Measurements from ENCODE around the gene MYLK.

MYLK gene

DNA sequence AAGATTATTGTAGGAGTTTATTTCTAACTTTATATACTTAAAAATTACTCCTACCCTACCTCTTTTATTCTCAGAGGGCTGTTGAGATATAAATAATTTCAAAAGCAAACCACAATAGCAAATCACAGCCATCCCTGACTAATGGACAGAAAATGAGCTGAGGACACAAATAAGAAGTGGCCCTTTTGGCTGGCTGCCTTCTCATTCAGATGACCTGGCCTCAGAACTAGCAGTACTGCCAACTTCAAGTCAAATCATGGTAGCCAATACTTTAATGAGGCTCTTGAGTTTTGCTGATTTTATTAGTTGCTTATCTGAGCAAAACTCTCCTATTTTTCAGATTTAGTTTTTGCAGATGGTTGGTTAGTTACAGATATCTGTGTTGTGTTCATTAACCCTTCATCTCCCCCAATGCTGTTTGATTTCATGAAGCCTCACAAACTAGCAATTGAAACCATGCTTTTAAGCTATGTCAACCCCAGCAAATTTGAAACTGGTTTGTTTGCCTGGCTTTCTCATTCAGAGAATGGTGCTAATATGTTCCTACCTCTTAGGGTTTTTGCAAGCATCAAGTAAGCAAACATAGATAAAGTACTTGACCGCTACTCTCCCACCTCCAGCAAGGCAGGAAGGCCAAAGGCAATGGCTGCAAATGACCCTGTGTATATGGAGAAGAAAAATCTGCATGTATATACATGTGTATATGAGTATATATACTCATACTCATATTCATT, 225.8 kb downstream of the MYLK start:
- TF ChIP-seq FOXP2 (optimal IDR thresholded peaks at IDR 0.05; ENCODE audit: borderline replicate concordance, extremely low read depth, extremely low read length, insufficient read depth) (no peak), SIN3A (IDR thresholded peaks at IDR 0.05; ENCODE audit: borderline replicate concordance, insufficient read depth, low read length) (no peak), POLR2AphosphoS5 (IDR thresholded peaks at IDR 0.05; ENCODE audit: low read depth, low read length) (no peak), TAF1 (IDR thresholded peaks at IDR 0.05; ENCODE audit: borderline replicate concordance, insufficient read depth, low read length) (no peak)
- TF ChIP-seq, protein P1, sequence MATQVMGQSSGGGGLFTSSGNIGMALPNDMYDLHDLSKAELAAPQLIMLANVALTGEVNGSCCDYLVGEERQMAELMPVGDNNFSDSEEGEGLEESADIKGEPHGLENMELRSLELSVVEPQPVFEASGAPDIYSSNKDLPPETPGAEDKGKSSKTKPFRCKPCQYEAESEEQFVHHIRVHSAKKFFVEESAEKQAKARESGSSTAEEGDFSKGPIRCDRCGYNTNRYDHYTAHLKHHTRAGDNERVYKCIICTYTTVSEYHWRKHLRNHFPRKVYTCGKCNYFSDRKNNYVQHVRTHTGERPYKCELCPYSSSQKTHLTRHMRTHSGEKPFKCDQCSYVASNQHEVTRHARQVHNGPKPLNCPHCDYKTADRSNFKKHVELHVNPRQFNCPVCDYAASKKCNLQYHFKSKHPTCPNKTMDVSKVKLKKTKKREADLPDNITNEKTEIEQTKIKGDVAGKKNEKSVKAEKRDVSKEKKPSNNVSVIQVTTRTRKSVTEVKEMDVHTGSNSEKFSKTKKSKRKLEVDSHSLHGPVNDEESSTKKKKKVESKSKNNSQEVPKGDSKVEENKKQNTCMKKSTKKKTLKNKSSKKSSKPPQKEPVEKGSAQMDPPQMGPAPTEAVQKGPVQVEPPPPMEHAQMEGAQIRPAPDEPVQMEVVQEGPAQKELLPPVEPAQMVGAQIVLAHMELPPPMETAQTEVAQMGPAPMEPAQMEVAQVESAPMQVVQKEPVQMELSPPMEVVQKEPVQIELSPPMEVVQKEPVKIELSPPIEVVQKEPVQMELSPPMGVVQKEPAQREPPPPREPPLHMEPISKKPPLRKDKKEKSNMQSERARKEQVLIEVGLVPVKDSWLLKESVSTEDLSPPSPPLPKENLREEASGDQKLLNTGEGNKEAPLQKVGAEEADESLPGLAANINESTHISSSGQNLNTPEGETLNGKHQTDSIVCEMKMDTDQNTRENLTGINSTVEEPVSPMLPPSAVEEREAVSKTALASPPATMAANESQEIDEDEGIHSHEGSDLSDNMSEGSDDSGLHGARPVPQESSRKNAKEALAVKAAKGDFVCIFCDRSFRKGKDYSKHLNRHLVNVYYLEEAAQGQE (IDR thresholded peaks at IDR 0.05; ENCODE audit: insufficient read depth in 1 of 2, low read depth in 2 of 2, low read length in 2 of 2), result no peak

DNA sequence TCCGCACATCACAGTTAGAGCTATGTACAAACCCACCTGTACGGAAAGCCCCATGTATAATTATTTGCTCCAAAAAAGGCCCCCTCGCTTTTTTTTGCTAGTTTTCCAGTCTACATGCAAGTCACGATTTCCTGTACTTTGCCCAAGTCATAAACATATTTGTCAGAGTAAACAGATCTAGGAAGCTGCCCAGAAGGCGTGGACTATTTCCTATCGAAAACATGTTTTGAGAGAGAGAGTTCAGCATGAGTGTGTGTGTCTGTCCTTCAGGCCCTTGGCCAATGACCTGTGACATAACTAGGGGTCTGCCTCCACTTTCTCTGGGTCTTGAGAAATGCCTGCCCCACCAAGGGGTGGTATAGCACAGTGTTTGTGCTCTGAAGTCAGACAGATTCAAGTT, 226.6 kb downstream of the MYLK start:
- TF ChIP-seq SIN3A (IDR thresholded peaks at IDR 0.05; ENCODE audit: borderline replicate concordance, insufficient read depth, low read length), result no peak
- TF ChIP-seq, protein P1 (IDR thresholded peaks at IDR 0.05; ENCODE audit: insufficient read depth in 1 of 2, low read depth in 2 of 2, low read length in 2 of 2), result no peak
- TF ChIP-seq TAF1 (IDR thresholded peaks at IDR 0.05; ENCODE audit: borderline replicate concordance, insufficient read depth, low read length), result no peak
- TF ChIP-seq POLR2AphosphoS5 (IDR thresholded peaks at IDR 0.05; ENCODE audit: low read depth, low read length), result no peak
- no peak for TF ChIP-seq FOXP2 (optimal IDR thresholded peaks at IDR 0.05; ENCODE audit: borderline replicate concordance, extremely low read depth, extremely low read length, insufficient read depth)

DNA sequence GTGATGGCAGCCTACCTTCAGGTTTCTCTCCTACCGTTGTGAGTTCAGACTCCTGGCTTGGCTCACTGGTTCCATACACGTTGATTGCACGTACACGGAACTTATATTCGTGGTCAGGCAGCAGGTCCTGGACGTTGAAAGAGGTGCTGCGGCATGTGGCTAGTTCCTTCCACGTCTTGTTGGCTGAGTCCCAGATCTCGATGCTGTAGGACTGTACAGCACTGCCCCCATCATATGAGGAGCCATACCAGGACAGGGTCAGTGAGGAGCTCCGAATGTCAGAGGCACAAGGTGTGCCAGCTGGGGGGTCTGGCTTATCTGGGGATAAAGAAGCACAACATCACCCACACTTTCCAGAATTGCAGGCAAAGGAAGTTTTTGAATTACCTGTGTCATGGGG, 227.0 kb downstream of the MYLK start:
- TF ChIP-seq POLR2AphosphoS5 (IDR thresholded peaks at IDR 0.05; ENCODE audit: low read depth, low read length) (no peak), FOXP2 (optimal IDR thresholded peaks at IDR 0.05; ENCODE audit: borderline replicate concordance, extremely low read depth, extremely low read length, insufficient read depth) (no peak), TAF1 (IDR thresholded peaks at IDR 0.05; ENCODE audit: borderline replicate concordance, insufficient read depth, low read length) (no peak), SIN3A (IDR thresholded peaks at IDR 0.05; ENCODE audit: borderline replicate concordance, insufficient read depth, low read length) (no peak)
- TF ChIP-seq, protein P1 (IDR thresholded peaks at IDR 0.05; ENCODE audit: insufficient read depth in 1 of 2, low read depth in 2 of 2, low read length in 2 of 2), result no peak

DNA sequence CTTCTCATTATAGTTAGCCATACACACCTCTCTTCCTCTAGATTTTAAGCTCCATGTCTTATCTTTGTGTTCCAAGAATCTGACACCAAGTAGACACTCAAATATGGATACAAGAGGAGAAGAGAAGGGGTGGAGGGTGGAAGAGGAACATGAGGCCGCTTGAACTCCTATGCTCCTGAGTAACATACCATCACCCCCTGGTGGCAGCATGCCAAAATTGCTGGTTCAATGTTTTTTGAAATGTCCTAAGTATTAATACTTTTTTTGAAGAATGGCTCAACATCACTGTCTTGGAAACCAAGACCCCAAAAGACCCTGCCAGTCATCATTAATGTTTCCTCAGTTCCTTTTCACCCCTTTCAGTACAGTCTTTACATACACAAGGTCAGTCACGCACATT, 227.4 kb downstream of the MYLK start:
- TF ChIP-seq FOXP2 (optimal IDR thresholded peaks at IDR 0.05; ENCODE audit: borderline replicate concordance, extremely low read depth, extremely low read length, insufficient read depth), result no peak
- no peak for TF ChIP-seq TAF1 (IDR thresholded peaks at IDR 0.05; ENCODE audit: borderline replicate concordance, insufficient read depth, low read length)
- TF ChIP-seq SIN3A (IDR thresholded peaks at IDR 0.05; ENCODE audit: borderline replicate concordance, insufficient read depth, low read length), result no peak
- TF ChIP-seq POLR2AphosphoS5 (IDR thresholded peaks at IDR 0.05; ENCODE audit: low read depth, low read length), result no peak
- TF ChIP-seq, protein P1 (IDR thresholded peaks at IDR 0.05; ENCODE audit: insufficient read depth in 1 of 2, low read depth in 2 of 2, low read length in 2 of 2), result no peak

Data from PFSK-1 (cell line).